B cell (primary cell): Measurements from ENCODE around the gene MC1R.

Experiments used
- EZH2 ChIP-seq: IDR thresholded peaks from 2 replicates; pipeline ENCODE4 v1.6.1; 2012; ENCODE audit warnings: borderline replicate concordance, low read depth, mild to moderate bottlenecking, moderate library complexity, low read length; ENCODE audit not compliant: insufficient read depth, poor library complexity, severe bottlenecking
- TF ChIP-seq, protein P1 (sequence below): fragments of 200-600 bp; IDR thresholded peaks from one replicate; pipeline ENCODE4 v1.8.0; 2022; ENCODE audit warnings: antibody characterized with exemption, mild to moderate bottlenecking

DNA sequence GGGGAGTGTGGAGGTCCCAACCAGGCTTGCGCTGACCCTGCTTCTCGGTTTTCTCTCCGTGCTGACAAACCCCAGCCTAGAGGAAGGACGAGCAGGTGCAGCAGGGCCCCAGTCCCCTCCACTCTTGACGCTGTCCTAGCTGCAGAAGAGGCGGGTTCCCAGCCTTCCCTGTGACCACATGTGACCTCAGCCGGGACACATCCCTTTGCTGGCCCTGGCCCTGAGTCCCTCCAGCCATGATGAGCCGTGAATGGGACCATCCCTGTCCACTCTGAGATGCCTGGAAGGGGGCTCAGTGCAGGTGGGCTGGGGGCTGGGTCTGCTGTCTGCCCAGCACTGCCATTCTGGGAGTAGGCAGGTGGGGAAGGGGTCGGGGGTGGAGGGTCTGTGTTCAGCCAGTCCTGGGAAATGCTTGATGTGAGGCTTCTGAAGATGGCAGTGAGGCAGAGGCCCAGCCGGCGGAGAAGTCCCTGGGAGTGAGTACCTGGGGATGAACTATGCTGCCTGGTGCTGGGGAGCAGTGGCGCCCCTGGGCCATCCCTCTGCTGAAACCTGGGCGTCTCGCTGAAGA, 2.6 kb downstream of the MC1R start:
- TF ChIP-seq, protein P1, sequence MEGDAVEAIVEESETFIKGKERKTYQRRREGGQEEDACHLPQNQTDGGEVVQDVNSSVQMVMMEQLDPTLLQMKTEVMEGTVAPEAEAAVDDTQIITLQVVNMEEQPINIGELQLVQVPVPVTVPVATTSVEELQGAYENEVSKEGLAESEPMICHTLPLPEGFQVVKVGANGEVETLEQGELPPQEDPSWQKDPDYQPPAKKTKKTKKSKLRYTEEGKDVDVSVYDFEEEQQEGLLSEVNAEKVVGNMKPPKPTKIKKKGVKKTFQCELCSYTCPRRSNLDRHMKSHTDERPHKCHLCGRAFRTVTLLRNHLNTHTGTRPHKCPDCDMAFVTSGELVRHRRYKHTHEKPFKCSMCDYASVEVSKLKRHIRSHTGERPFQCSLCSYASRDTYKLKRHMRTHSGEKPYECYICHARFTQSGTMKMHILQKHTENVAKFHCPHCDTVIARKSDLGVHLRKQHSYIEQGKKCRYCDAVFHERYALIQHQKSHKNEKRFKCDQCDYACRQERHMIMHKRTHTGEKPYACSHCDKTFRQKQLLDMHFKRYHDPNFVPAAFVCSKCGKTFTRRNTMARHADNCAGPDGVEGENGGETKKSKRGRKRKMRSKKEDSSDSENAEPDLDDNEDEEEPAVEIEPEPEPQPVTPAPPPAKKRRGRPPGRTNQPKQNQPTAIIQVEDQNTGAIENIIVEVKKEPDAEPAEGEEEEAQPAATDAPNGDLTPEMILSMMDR, result no peak
- no peak for TF ChIP-seq EZH2
